Activated naive CD4-positive, alpha-beta T cell treated with anti-CD3 and anti-CD28 coated beads, Interleukin-2, amount 10 ng/mL, durations not matched to agents 7 days and 5 days (primary cell): ENCODE measurements around the gene SEC14L5.
"Not testable (repeated sequence)": the region's sequence is repeated elsewhere in the genome, so short reads cannot be mapped to it uniquely, and the experiment has no call there.

ENCODE experiments used
- CTCF ChIA-PET: fragments of 350-600 bp; sonication (Branson Sonifier 250); formaldehyde crosslinking; loops from one replicate; lab custom pipeline; 2021; ENCODE audit warnings: antibody characterized with exemption; lab: Charles Lee
- DNase-seq: peaks from one replicate; pipeline ENCODE4 v3.0.0-alpha.2; 2020
- H3K27ac Mint-ChIP-seq: one replicate; pipeline ENCODE4 v1.8.0; 2021; ENCODE audit warnings: mild to moderate bottlenecking, moderate library complexity, mixed read lengths
- H3K27me3 Mint-ChIP-seq: one replicate; pipeline ENCODE4 v1.8.0; 2021; ENCODE audit warnings: mild to moderate bottlenecking, mixed read lengths
- H3K36me3 Mint-ChIP-seq: one replicate; pipeline ENCODE4 v1.8.0; 2021; ENCODE audit warnings: mixed read lengths
- H3K4me1 Mint-ChIP-seq: one replicate; pipeline ENCODE4 v1.8.0; 2021; ENCODE audit warnings: mixed read lengths
- H3K4me3 Mint-ChIP-seq: one replicate; pipeline ENCODE4 v1.8.0; 2021; ENCODE audit warnings: mild to moderate bottlenecking, moderate library complexity, mixed read lengths
- H3K9me3 Mint-ChIP-seq: one replicate; pipeline ENCODE4 v1.8.0; 2021; ENCODE audit warnings: mixed read lengths

SEC14L5 gene

GRCh38 chr16:4936991-4937781 is 20.9 kb upstream of the SEC14L5 start, which contains the start of gene PPL:
TSS of gene PPL (minus strand) at chr16:4937148. CDS start at chr16:4937045, 103 bp downstream.
- Mint-ChIP-seq H3K9me3 (no peaks in the 10 kb centered on the region), H3K36me3 (no peaks in the 10 kb centered on the region), H3K27ac (no peak within 1 kb of the TSS), H3K4me1 (peaks cover 8% of the 10 kb centered on the region), H3K4me3 (peak within 1 kb of the TSS; percentile 62), H3K27me3 (peaks cover 82% of the 10 kb centered on the region)
- CTCF ChIA-PET, result no interaction called here
- DNase-seq, result peak; percentile 46

- peaks cover 78% of the 10 kb centered on the region for H3K27me3 Mint-ChIP-seq
- H3K4me3 Mint-ChIP-seq, result peak overlapping the region; percentile 54
- H3K9me3 Mint-ChIP-seq, result no peaks in the 10 kb centered on the region
- H3K4me1 Mint-ChIP-seq, result peaks cover 8% of the 10 kb centered on the region
- H3K27ac Mint-ChIP-seq, result no peak overlapping the region
- DNase-seq, result no peak
- no peaks in the 10 kb centered on the region for H3K36me3 Mint-ChIP-seq
- CTCF ChIA-PET, result no interaction called here
Observed at GRCh38 chr16:4937782-4938682, 20.1 kb upstream of the SEC14L5 start.

- Mint-ChIP-seq H3K4me3 (no peak overlapping the region), H3K36me3 (no peaks in the 10 kb centered on the region), H3K27ac (no peak overlapping the region), H3K27me3 (peaks cover 73% of the 10 kb centered on the region), H3K9me3 (no peaks in the 10 kb centered on the region), H3K4me1 (peaks cover 8% of the 10 kb centered on the region)
- CTCF ChIA-PET, result no interaction called here
- DNase-seq, result no peak
Observed at GRCh38 chr16:4938683-4939030, 19.5 kb upstream of the SEC14L5 start.

GRCh38 chr16:4940719-4941118 is 17.4 kb upstream of the SEC14L5 start:
- H3K27ac Mint-ChIP-seq, result no peak overlapping the region
- no peaks in the 10 kb centered on the region for H3K9me3 Mint-ChIP-seq
- CTCF ChIA-PET, result no interaction called here
- no peaks in the 10 kb centered on the region for H3K36me3 Mint-ChIP-seq
- H3K4me1 Mint-ChIP-seq, result peaks cover 8% of the 10 kb centered on the region
- H3K27me3 Mint-ChIP-seq, result peaks cover 66% of the 10 kb centered on the region
- DNase-seq, result no peak
- no peak overlapping the region for H3K4me3 Mint-ChIP-seq

GRCh38 chr16:4942481-4942880 is 15.6 kb upstream of the SEC14L5 start:
- H3K4me3 Mint-ChIP-seq, result no peak overlapping the region
- peaks cover 65% of the 10 kb centered on the region for H3K27me3 Mint-ChIP-seq
- no peaks in the 10 kb centered on the region for H3K9me3 Mint-ChIP-seq
- DNase-seq, result no peak
- CTCF ChIA-PET, result no interaction called here
- H3K36me3 Mint-ChIP-seq, result no peaks in the 10 kb centered on the region
- H3K27ac Mint-ChIP-seq, result no peak overlapping the region
- peaks cover 3% of the 10 kb centered on the region for H3K4me1 Mint-ChIP-seq

GRCh38 chr16:4944333-4945281 is 13.5 kb upstream of the SEC14L5 start:
- H3K36me3 Mint-ChIP-seq, result no peaks in the 10 kb centered on the region
- H3K4me3 Mint-ChIP-seq, result no peak overlapping the region
- CTCF ChIA-PET, result no interaction called here
- peaks cover 5% of the 10 kb centered on the region for H3K4me1 Mint-ChIP-seq
- no peak overlapping the region for H3K27ac Mint-ChIP-seq
- H3K9me3 Mint-ChIP-seq, result no peaks in the 10 kb centered on the region
- H3K27me3 Mint-ChIP-seq, result peaks cover 55% of the 10 kb centered on the region
- DNase-seq, result no peak

- CTCF ChIA-PET, result no interaction called here
- peaks cover 5% of the 10 kb centered on the region for H3K4me1 Mint-ChIP-seq
- H3K27me3 Mint-ChIP-seq, result peaks cover 52% of the 10 kb centered on the region
- no peaks in the 10 kb centered on the region for H3K36me3 Mint-ChIP-seq
- H3K4me3 Mint-ChIP-seq, result no peak overlapping the region
- no peak overlapping the region for H3K27ac Mint-ChIP-seq
- no peak for DNase-seq
- no peaks in the 10 kb centered on the region for H3K9me3 Mint-ChIP-seq
Observed at GRCh38 chr16:4945560-4946502, 12.3 kb upstream of the SEC14L5 start.

- Mint-ChIP-seq H3K27me3 (peaks cover 41% of the 10 kb centered on the region), H3K4me3 (no peak overlapping the region), H3K36me3 (no peaks in the 10 kb centered on the region), H3K27ac (no peak overlapping the region), H3K4me1 (peaks cover 5% of the 10 kb centered on the region), H3K9me3 (no peaks in the 10 kb centered on the region)
- CTCF ChIA-PET, result no interaction called here
- DNase-seq, result no peak
Observed at GRCh38 chr16:4946917-4947316, 11.2 kb upstream of the SEC14L5 start.

GRCh38 chr16:4947722-4948503 is 10.2 kb upstream of the SEC14L5 start:
- peaks cover 5% of the 10 kb centered on the region for H3K4me1 Mint-ChIP-seq
- H3K9me3 Mint-ChIP-seq, result no peaks in the 10 kb centered on the region
- CTCF ChIA-PET, result no interaction called here
- DNase-seq, result no peak
- peaks cover 36% of the 10 kb centered on the region for H3K27me3 Mint-ChIP-seq
- no peaks in the 10 kb centered on the region for H3K36me3 Mint-ChIP-seq
- no peak overlapping the region for H3K4me3 Mint-ChIP-seq
- no peak overlapping the region for H3K27ac Mint-ChIP-seq

- peaks cover 43% of the 10 kb centered on the region for H3K27me3 Mint-ChIP-seq
- no peak for DNase-seq
- CTCF ChIA-PET, result no interaction called here
- no peak overlapping the region for H3K4me3 Mint-ChIP-seq
- H3K36me3 Mint-ChIP-seq, result no peaks in the 10 kb centered on the region
- no peaks in the 10 kb centered on the region for H3K9me3 Mint-ChIP-seq
- no peak overlapping the region for H3K27ac Mint-ChIP-seq
- peaks cover 5% of the 10 kb centered on the region for H3K4me1 Mint-ChIP-seq
Observed at GRCh38 chr16:4948903-4949766, 9.0 kb upstream of the SEC14L5 start.

- H3K27ac Mint-ChIP-seq, result no peak overlapping the region
- peaks cover 5% of the 10 kb centered on the region for H3K4me1 Mint-ChIP-seq
- no peaks in the 10 kb centered on the region for H3K9me3 Mint-ChIP-seq
- no peak overlapping the region for H3K4me3 Mint-ChIP-seq
- H3K27me3 Mint-ChIP-seq, result peaks cover 41% of the 10 kb centered on the region
- CTCF ChIA-PET, result no interaction called here
- H3K36me3 Mint-ChIP-seq, result no peaks in the 10 kb centered on the region
- no peak for DNase-seq
Observed at GRCh38 chr16:4949986-4950385, 8.1 kb upstream of the SEC14L5 start.

- H3K9me3 Mint-ChIP-seq, H3K4me1 Mint-ChIP-seq, H3K27ac Mint-ChIP-seq, H3K36me3 Mint-ChIP-seq, H3K4me3 Mint-ChIP-seq, CTCF ChIA-PET, DNase-seq: not testable (repeated sequence)
- peaks cover 38% of the 10 kb centered on the region for H3K27me3 Mint-ChIP-seq
Observed at GRCh38 chr16:4951583-4951982, 6.5 kb upstream of the SEC14L5 start.
